Measurements from ENCODE around the gene SARNP. TPM values are rescaled to one million over a fixed set of nuclear protein-coding genes. Genes with fewer than 3 reads are reported as not detected.

The SARNP gene
- total and polyA plus RNA-seq, 9 of the 15 experiments (the other 6 are each of a cell fraction or from before 2014, with no cell fraction given) = 70.1 to 400 (median 198) TPM

DNA sequence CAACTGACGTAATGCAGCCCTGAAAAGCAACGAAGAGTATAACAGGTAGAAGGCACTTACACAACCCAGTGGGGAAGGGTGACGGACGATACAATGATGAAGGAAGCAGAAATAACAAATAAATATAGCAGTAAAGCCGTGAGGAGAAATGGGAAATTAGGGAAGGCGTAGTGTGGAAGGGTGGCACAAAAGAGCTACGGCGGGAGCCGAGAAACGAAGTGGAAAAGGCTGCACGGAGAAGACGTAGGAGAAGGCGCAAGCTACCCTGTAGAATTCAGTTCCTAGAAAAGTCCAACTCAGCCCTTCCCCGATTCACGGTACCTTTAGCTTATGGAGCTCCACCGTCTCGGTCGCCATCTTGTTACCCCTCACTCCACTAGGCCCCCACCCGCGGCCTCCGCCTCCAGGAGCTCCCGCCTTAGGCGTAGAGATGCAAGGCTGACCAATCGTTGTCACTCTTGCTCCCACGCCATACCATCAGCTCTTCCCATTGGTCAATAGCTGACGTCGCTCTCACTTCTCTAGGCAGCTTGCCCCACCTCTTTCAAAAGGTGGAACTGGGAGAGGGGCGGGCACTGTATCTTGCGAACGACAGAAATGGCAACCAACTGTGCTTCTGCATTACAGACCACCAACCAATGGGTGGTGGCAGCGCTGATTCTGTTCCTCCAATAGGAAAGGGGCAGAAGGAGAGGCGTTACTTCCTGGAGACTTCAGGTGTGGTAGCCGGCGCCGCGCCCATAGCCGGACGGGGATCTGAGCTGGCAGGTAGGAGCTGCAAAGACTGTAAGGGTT lies at the start of gene SARNP, which contains the start of gene ORMDL2 (continued):
- no peak for TF ChIP-seq TAL1 (IDR thresholded peaks at IDR 0.05)
- no peak for TF ChIP-seq TSC22D4 (tag; IDR thresholded peaks at IDR 0.05)
- TF ChIP-seq CREB1 (IDR thresholded peaks at IDR 0.05) = peak; percentile 77
- peak; percentile 88 for TF ChIP-seq CREB1 (CRISPR knock-in tag; IDR thresholded peaks at IDR 0.05)
- no peak for TF ChIP-seq ETS2 (tag; IDR thresholded peaks at IDR 0.05; ENCODE audit: borderline replicate concordance, poor library complexity, severe bottlenecking)
- TF ChIP-seq NBN (IDR thresholded peaks at IDR 0.05; ENCODE audit: low read depth) = no peak; the same call in 1 of the 2 replicates
- no peak for TF ChIP-seq MTA2 (IDR thresholded peaks at IDR 0.05; ENCODE audit: low read depth)
- TF ChIP-seq RAD21 (CRISPR knock-in tag; conservative IDR thresholded peaks at IDR 0.05 in 1 of 2, IDR thresholded peaks at IDR 0.05 in 1 of 2) = no peak
- TF ChIP-seq, protein P1, sequence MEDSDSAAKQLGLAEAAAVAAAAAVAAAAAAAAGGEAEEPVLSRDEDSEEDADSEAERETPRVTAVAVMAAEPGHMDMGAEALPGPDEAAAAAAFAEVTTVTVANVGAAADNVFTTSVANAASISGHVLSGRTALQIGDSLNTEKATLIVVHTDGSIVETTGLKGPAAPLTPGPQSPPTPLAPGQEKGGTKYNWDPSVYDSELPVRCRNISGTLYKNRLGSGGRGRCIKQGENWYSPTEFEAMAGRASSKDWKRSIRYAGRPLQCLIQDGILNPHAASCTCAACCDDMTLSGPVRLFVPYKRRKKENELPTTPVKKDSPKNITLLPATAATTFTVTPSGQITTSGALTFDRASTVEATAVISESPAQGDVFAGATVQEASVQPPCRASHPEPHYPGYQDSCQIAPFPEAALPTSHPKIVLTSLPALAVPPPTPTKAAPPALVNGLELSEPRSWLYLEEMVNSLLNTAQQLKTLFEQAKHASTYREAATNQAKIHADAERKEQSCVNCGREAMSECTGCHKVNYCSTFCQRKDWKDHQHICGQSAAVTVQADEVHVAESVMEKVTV (CRISPR knock-in tag; IDR thresholded peaks at IDR 0.05) = no peak
- no peak for TF ChIP-seq STAT5B (CRISPR knock-in tag; IDR thresholded peaks at IDR 0.05)
- TF ChIP-seq ZC3H11A (IDR thresholded peaks at IDR 0.05; ENCODE audit: low read depth, low read length) = no peak
- TF ChIP-seq RFX1 (IDR thresholded peaks at IDR 0.05) = peak; percentile 84
- no peak for TF ChIP-seq GABPB2 (CRISPR knock-in tag; conservative IDR thresholded peaks at IDR 0.05)
- no peak for TF ChIP-seq ZNF778 (CRISPR knock-in tag; IDR thresholded peaks at IDR 0.05)
- no peak for TF ChIP-seq ZKSCAN1 (IDR thresholded peaks at IDR 0.05; ENCODE audit: low read depth, low read length)
- TF ChIP-seq BDP1 (IDR thresholded peaks at IDR 0.05; ENCODE audit: insufficient read depth, insufficient read length) = no peak
- no peak for TF ChIP-seq XRCC5 (IDR thresholded peaks at IDR 0.05; ENCODE audit: low read depth, low read length)
- TF ChIP-seq DMBX1 (CRISPR knock-in tag; IDR thresholded peaks at IDR 0.05; ENCODE audit: borderline replicate concordance) = no peak
- no peak for TF ChIP-seq ZNF121 (CRISPR knock-in tag; conservative IDR thresholded peaks at IDR 0.05)
- TF ChIP-seq, protein P2, sequence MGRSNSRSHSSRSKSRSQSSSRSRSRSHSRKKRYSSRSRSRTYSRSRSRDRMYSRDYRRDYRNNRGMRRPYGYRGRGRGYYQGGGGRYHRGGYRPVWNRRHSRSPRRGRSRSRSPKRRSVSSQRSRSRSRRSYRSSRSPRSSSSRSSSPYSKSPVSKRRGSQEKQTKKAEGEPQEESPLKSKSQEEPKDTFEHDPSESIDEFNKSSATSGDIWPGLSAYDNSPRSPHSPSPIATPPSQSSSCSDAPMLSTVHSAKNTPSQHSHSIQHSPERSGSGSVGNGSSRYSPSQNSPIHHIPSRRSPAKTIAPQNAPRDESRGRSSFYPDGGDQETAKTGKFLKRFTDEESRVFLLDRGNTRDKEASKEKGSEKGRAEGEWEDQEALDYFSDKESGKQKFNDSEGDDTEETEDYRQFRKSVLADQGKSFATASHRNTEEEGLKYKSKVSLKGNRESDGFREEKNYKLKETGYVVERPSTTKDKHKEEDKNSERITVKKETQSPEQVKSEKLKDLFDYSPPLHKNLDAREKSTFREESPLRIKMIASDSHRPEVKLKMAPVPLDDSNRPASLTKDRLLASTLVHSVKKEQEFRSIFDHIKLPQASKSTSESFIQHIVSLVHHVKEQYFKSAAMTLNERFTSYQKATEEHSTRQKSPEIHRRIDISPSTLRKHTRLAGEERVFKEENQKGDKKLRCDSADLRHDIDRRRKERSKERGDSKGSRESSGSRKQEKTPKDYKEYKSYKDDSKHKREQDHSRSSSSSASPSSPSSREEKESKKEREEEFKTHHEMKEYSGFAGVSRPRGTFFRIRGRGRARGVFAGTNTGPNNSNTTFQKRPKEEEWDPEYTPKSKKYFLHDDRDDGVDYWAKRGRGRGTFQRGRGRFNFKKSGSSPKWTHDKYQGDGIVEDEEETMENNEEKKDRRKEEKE (IDR thresholded peaks at IDR 0.05; ENCODE audit: borderline replicate concordance in 1 of 2, control insufficient read depth in 1 of 2, low read depth in 2 of 2, low read length in 1 of 2) = 0 out of 4 replicates have a peak, but pooled peaks of 1 of the 2 experiments have one; percentile 43
- TF ChIP-seq CBX8 (IDR thresholded peaks at IDR 0.05; ENCODE audit: borderline replicate concordance, extremely low read depth, low read depth, low read length, poor library complexity, severe bottlenecking) = no peak
- no peak for TF ChIP-seq SMARCB1 (IDR thresholded peaks at IDR 0.05; ENCODE audit: insufficient read length, low read depth)
- TF ChIP-seq, protein P3, sequence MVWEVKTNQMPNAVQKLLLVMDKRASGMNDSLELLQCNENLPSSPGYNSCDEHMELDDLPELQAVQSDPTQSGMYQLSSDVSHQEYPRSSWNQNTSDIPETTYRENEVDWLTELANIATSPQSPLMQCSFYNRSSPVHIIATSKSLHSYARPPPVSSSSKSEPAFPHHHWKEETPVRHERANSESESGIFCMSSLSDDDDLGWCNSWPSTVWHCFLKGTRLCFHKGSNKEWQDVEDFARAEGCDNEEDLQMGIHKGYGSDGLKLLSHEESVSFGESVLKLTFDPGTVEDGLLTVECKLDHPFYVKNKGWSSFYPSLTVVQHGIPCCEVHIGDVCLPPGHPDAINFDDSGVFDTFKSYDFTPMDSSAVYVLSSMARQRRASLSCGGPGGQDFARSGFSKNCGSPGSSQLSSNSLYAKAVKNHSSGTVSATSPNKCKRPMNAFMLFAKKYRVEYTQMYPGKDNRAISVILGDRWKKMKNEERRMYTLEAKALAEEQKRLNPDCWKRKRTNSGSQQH (CRISPR knock-in tag; IDR thresholded peaks at IDR 0.05) = peak; percentile 66; the same call in 1 of the 2 replicates

All from K562 (cell line).